Astrocyte of the cerebellum (primary cell): ENCODE measurements around the gene NTNG1.

Source experiments
- DNase-seq: peaks from one replicate; pipeline ENCODE4 v3.0.0-alpha.2; 2011; ENCODE audit warnings: low read depth
- H3K4me3 ChIP-seq: 2 replicates; pipeline ENCODE4 v1.5.1; 2011; ENCODE audit warnings: mild to moderate bottlenecking, low read depth, low read length, moderate library complexity
- CTCF ChIP-seq: IDR thresholded peaks from 2 replicates; pipeline ENCODE4 v1.5.1; 2012; ENCODE audit warnings: low read length, low read depth, moderate library complexity, mild to moderate bottlenecking; ENCODE audit errors: missing control alignments
- in situ Hi-C: cut with HindIII; loops from 2 replicates; pipeline ENCODE4 v1.10.0; 2017; ENCODE audit warnings: low sequenced_read_pairs

NTNG1 gene

GRCh38 chr1:107486349-107486748 lies 345.5 kb downstream of the NTNG1 start:
- no peak for DNase-seq
- TF ChIP-seq CTCF, result no peak
- H3K4me3 ChIP-seq, result no peak overlapping the region
- in situ Hi-C loops, result no loop called here

DNA sequence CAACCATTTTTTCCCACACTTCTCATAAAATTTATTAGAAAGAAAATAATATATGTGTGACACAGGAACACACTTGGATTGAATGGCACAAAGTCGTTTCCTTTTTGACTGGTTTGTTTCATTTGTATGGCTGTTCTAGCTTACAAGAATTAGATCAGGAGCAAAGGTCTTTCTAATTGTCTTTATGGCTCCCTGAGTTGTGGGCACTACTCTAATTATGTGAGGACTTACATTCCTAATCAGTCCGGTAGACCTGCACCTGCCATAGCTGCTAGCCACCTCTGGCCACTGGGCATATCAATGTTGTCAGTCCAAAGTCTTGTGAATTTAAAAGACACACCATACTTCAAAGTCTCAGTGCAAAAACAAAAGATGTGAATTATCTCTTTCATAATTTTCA lies 346.7 kb downstream of the NTNG1 start:
- no peak overlapping the region for H3K4me3 ChIP-seq
- no peak for TF ChIP-seq CTCF
- in situ Hi-C loops, result no loop called here
- no peak for DNase-seq

DNA sequence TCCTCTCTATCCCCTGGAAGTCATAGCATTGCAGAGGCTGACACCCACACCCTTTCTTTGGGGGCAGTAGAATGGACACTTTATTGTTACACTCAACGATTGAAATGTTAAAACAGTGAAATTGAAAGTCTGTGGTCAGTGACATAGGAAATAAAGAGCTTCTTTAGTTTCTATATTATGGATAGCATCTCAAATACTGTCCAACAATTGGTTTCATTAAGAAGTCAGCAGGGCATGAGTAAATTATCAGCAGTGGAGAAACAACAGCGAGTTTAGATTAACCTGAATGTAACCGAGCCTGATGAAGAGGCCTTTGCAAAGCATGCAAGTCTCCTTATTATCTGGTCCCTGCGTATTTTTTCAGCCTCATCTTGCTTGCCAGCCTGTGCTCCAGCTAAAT lies 350.7 kb downstream of the NTNG1 start:
- H3K4me3 ChIP-seq, result no peak overlapping the region
- TF ChIP-seq CTCF, result no peak
- no peak for DNase-seq
- in situ Hi-C loops, result no loop called here

DNA sequence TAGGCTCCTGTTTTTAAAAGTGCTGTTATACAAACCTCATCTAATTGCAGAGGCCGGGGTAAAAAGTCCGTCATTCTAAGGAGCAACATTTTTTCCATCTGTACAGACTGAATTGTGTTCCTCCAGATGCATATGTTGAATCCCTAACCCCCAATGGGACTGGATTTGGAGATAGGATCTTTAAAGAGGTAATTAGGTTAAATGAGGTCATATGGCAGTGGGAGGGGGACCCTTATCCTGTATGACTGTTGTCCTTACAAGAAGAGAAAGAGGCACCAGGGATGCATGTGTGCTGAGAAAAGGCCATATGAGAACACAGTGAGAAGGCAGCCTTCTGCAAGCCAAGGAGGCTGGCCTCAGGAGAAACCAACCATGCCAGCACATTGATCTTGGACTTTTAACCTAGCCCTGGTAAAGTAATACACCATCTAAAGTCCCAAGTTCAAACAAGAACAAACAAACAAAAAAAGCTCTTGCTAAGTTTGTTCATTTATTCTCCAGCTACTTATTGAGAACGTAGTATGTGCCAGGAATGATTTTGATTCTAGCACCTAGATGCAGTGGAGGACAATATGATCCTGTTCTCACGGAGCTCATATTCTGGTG lies 352.4 kb downstream of the NTNG1 start:
- no peak for DNase-seq
- TF ChIP-seq CTCF, result no peak
- H3K4me3 ChIP-seq, result no peak overlapping the region
- in situ Hi-C loops, result no loop called here

DNA sequence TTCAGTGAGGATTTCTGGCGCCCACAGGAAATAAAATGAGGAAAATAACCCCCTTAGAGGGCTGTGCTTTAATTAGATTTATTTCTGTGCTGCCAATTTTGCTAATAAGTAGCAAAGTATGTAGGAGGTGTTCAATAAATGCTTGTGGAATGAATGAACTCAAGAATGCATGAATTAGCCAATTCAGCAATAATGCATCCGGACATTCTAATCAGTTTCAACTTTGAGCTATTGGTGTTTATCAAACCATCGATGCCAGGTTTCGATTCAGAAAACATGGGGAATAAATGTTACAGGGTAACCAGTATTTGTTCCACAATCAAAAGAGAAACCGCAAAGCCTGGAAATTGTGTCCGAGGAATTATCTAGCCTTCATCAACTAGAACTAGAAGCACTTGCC lies 353.2 kb downstream of the NTNG1 start:
- no peak for DNase-seq
- in situ Hi-C loops, result no loop called here
- TF ChIP-seq CTCF, result no peak
- H3K4me3 ChIP-seq, result no peak overlapping the region

DNA sequence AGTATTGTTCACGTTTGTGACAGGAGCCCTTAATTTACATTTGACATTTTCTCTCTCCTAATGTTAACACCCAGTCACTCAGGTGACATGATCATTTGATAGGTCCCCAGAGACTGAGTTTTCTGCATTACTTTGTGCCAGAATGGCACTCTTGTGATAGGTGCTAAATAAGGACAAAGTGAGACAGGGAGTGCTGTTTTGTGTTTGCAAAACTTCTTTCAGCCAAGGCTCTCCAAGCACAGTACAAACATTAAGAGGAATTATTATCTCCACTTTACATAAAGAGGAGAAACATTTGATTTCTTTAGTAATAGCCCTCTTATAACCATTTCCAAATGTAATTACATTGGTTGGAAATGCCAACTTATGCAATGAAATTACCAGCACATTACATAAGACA lies 355.2 kb downstream of the NTNG1 start:
- TF ChIP-seq CTCF, result no peak
- no peak for DNase-seq
- no peak overlapping the region for H3K4me3 ChIP-seq
- in situ Hi-C loops, result no loop called here
